Measurements from ENCODE around the gene THBD.

The THBD gene

DNA sequence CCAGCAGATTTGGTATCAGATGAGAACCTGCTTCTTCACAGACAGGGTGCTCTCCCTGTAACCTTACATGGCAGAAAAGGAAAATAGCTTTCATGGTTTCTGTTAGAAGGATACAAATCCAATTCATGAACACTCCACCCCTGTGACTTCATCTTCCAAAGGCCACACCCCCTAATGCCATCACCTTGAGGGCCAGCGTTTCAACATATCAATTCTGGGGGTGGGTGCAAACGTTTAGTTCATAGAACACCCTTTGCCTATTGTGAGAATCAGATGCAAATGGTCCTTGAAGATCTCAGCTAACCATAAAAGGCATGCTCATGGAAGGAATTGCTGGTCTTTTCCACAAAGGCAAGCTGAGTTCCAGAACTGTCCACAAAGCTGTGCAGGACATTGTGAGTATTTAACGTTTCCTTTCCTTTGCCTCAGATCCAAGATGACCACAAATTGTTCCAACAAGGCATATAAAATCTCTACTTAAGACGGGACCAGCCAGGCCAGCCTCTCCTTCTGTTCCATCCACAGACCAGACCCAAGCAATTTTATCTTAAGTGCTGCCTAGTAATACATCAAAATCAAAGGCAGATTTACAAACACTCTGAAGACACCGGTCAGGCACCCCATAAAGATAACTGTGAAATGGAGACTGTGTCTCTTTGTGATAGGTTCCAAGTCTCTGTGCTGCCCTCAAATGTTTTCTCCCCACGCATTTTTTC, 49.1 kb downstream of the THBD start:
- no peak for DNase-seq
- Histone ChIP-seq H3K27ac (ENCODE audit: low read length) (no peak overlapping the region), H3K27me3 (replicated peaks; ENCODE audit: insufficient read depth, low read length) (no peaks in the 10 kb centered on the region), H2AFZ (ENCODE audit: low read length) (no peak overlapping the region), H3K9me3 (replicated peaks; ENCODE audit: insufficient read depth, low read length) (no peaks in the 10 kb centered on the region), H3K79me2 (ENCODE audit: low read length) (no peaks in the 10 kb centered on the region), H3K4me1 (ENCODE audit: low read length) (no peaks in the 10 kb centered on the region), H3K4me2 (ENCODE audit: low read depth, low read length) (no peak overlapping the region), H4K20me1 (ENCODE audit: insufficient read depth, low read length) (no peaks in the 10 kb centered on the region), H3K36me3 (replicated peaks; ENCODE audit: insufficient read depth, low read length) (no peaks in the 10 kb centered on the region), H3F3A (ENCODE audit: insufficient read depth, low read length) (no peaks in the 10 kb centered on the region), H3K9me2 (replicated peaks; ENCODE audit: insufficient read depth, low read length) (no peaks in the 10 kb centered on the region), H3K4me3 (ENCODE audit: low read length) (no peak overlapping the region), H3K9ac (ENCODE audit: low read length) (no peak overlapping the region)
- TF ChIP-seq, protein P1, sequence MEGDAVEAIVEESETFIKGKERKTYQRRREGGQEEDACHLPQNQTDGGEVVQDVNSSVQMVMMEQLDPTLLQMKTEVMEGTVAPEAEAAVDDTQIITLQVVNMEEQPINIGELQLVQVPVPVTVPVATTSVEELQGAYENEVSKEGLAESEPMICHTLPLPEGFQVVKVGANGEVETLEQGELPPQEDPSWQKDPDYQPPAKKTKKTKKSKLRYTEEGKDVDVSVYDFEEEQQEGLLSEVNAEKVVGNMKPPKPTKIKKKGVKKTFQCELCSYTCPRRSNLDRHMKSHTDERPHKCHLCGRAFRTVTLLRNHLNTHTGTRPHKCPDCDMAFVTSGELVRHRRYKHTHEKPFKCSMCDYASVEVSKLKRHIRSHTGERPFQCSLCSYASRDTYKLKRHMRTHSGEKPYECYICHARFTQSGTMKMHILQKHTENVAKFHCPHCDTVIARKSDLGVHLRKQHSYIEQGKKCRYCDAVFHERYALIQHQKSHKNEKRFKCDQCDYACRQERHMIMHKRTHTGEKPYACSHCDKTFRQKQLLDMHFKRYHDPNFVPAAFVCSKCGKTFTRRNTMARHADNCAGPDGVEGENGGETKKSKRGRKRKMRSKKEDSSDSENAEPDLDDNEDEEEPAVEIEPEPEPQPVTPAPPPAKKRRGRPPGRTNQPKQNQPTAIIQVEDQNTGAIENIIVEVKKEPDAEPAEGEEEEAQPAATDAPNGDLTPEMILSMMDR (IDR thresholded peaks at IDR 0.05; ENCODE audit: low read length): no peak
- no peak for TF ChIP-seq EZH2 (optimal IDR thresholded peaks at IDR 0.05; ENCODE audit: low read depth, low read length)
- TF ChIP-seq EZH2phosphoT487 (IDR thresholded peaks at IDR 0.05; ENCODE audit: low read length): no peak

DNA sequence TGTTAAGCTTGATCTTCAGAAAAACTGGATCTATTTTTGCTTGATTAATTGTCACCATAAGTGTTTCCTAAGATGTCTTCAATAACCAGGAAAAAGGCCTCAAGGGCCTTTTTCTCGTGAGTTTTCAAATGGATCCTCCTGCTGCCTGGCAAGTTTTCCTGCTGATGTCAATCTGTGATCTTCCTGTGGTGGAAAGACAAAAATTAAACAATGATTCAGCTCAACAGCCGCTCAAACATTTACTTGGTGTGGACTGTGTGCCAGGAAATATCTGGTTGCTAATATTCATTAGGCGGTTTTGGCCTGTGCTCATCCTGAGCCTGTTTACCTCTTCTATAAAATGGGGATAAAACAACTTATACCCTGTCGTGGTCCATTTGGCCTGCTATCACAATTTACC, 49.7 kb downstream of the THBD start:
- H3K9ac ChIP-seq (ENCODE audit: low read length): no peak overlapping the region
- no peaks in the 10 kb centered on the region for H3F3A ChIP-seq (ENCODE audit: insufficient read depth, low read length)
- no peaks in the 10 kb centered on the region for H3K36me3 ChIP-seq (replicated peaks; ENCODE audit: insufficient read depth, low read length)
- H3K9me3 ChIP-seq (replicated peaks; ENCODE audit: insufficient read depth, low read length): no peaks in the 10 kb centered on the region
- H3K9me2 ChIP-seq (replicated peaks; ENCODE audit: insufficient read depth, low read length): no peaks in the 10 kb centered on the region
- DNase-seq: no peak
- H3K4me3 ChIP-seq (ENCODE audit: low read length): no peak overlapping the region
- H3K79me2 ChIP-seq (ENCODE audit: low read length): no peaks in the 10 kb centered on the region
- H3K4me2 ChIP-seq (ENCODE audit: low read depth, low read length): no peak overlapping the region
- no peak overlapping the region for H3K27ac ChIP-seq (ENCODE audit: low read length)
- no peaks in the 10 kb centered on the region for H3K27me3 ChIP-seq (replicated peaks; ENCODE audit: insufficient read depth, low read length)
- no peak overlapping the region for H2AFZ ChIP-seq (ENCODE audit: low read length)
- H4K20me1 ChIP-seq (ENCODE audit: insufficient read depth, low read length): no peaks in the 10 kb centered on the region
- H3K4me1 ChIP-seq (ENCODE audit: low read length): no peaks in the 10 kb centered on the region
- TF ChIP-seq EZH2phosphoT487 (IDR thresholded peaks at IDR 0.05; ENCODE audit: low read length) (no peak), EZH2 (optimal IDR thresholded peaks at IDR 0.05; ENCODE audit: low read depth, low read length) (no peak)
- TF ChIP-seq, protein P1 (IDR thresholded peaks at IDR 0.05; ENCODE audit: low read length): no peak

DNA sequence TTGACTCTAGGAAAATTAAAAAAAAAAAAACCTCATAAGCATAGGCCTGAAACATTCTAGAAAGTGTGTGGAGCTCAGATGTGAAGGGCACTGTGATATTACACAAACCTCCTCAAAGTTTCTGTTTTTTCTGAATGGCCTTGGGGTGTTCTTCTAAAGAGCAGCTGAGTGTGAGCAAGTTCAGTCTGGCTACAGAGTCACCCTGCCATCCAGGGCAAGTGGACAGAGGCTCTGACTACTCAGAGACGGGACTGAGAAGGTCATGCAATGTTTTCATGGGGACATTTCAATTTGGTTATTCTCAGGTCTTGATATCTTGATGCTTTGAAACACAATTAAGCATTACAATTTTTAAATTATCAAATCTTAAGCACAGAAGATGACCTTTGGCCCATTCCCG, 51.0 kb downstream of the THBD start:
- H3K9ac ChIP-seq (ENCODE audit: low read length): no peak overlapping the region
- H3K27me3 ChIP-seq (replicated peaks; ENCODE audit: insufficient read depth, low read length): no peaks in the 10 kb centered on the region
- H2AFZ ChIP-seq (ENCODE audit: low read length): no peak overlapping the region
- no peak overlapping the region for H3K27ac ChIP-seq (ENCODE audit: low read length)
- H3K4me1 ChIP-seq (ENCODE audit: low read length): no peaks in the 10 kb centered on the region
- H3K9me2 ChIP-seq (replicated peaks; ENCODE audit: insufficient read depth, low read length): no peaks in the 10 kb centered on the region
- no peak for DNase-seq
- no peak overlapping the region for H3K4me3 ChIP-seq (ENCODE audit: low read length)
- no peaks in the 10 kb centered on the region for H3K79me2 ChIP-seq (ENCODE audit: low read length)
- H4K20me1 ChIP-seq (ENCODE audit: insufficient read depth, low read length): no peaks in the 10 kb centered on the region
- H3K9me3 ChIP-seq (replicated peaks; ENCODE audit: insufficient read depth, low read length): no peaks in the 10 kb centered on the region
- TF ChIP-seq EZH2phosphoT487 (IDR thresholded peaks at IDR 0.05; ENCODE audit: low read length): no peak
- TF ChIP-seq, protein P1 (IDR thresholded peaks at IDR 0.05; ENCODE audit: low read length): no peak
- no peak for TF ChIP-seq EZH2 (optimal IDR thresholded peaks at IDR 0.05; ENCODE audit: low read depth, low read length)
- H3K36me3 ChIP-seq (replicated peaks; ENCODE audit: insufficient read depth, low read length): no peaks in the 10 kb centered on the region
- H3K4me2 ChIP-seq (ENCODE audit: low read depth, low read length): no peak overlapping the region
- H3F3A ChIP-seq (ENCODE audit: insufficient read depth, low read length): no peaks in the 10 kb centered on the region
